K562 (cell line): ENCODE results near the gene ETV7. TPM values are rescaled to one million over a fixed set of nuclear protein-coding genes. Genes with fewer than 3 reads are reported as not detected.

ENCODE experiments used
- ATAC-seq: fragments of 200-7000 bp; cut with Tn5 transposase; 3 replicates; pipeline ENCODE4 v1.9.1; 2020; ENCODE audit warnings: moderate library complexity
- BruUV-seq: library from RNA; stranded (reverse); fragments of 400-500 nt; replicated peaks from 2 replicates; lab custom pipeline; 2021; lab: Mats Ljungman, UMichigan
- CTCF ChIA-PET: fragments of 300-600 bp; formaldehyde crosslinking; extraction: SDS; loops from one replicate; lab custom pipeline; 2021; ENCODE audit warnings: low intra/inter-chr PET ratio; lab: Yijun Ruan, JAX
- POLR2A ChIA-PET: fragments of 300-600, 350-650 bp; sonication (Branson Sonifier 250); formaldehyde crosslinking; extraction: SDS; loops from one replicate; lab custom pipeline; 2021; ENCODE audit warnings: antibody characterized with exemption, inconsistent platforms; lab: Yijun Ruan, JAX
- DNase-seq, 4 experiments: peaks; one replicate each; pipeline versions ENCODE4 v3.0.0 to v3.0.0-alpha.2; 2011 to 2018; ENCODE audit warnings: low spot score in 3 of 4, mixed read lengths in 3 of 4; ENCODE audit errors: extremely low read depth in 1 of 4
- FAIRE-seq: peaks from 2 replicates; lab custom pipeline; 2011; peaks lifted over from hg19 to GRCh38; lab: Jason Lieb, UNC
- H2AFZ ChIP-seq: 2 replicates; pipeline ENCODE4 v1.6.0; 2011; ENCODE audit warnings: low read depth, low read length, control low read depth, inconsistent platforms
- H3K27ac ChIP-seq: fragments of 200-600 bp; 3 replicates; pipeline ENCODE4 v1.8.0; 2011; ENCODE audit warnings: low read depth, mild to moderate bottlenecking, control low read depth, inconsistent platforms, low read length, moderate library complexity, mixed read lengths; ENCODE audit errors: extremely low read depth
- H3K27me3 ChIP-seq, 2 experiments: fragments of 300-600 bp in 1 of 2; 2 replicates in 1 of 2; 3 replicates in 1 of 2; pipeline versions ENCODE4 v1.6.0 to v1.8.0; 2011; ENCODE audit warnings: inconsistent platforms in 2 of 2, low read length in 2 of 2, mild to moderate bottlenecking in 1 of 2, mixed read lengths in 1 of 2, moderate library complexity in 1 of 2; ENCODE audit not compliant: control insufficient read depth in 2 of 2, insufficient read depth in 2 of 2
- H3K36me3 ChIP-seq: fragments of 300-600 bp; 3 replicates; pipeline ENCODE4 v1.8.0; 2011; ENCODE audit warnings: mild to moderate bottlenecking, low read length, inconsistent platforms; ENCODE audit not compliant: control insufficient read depth, insufficient read depth
- H3K4me1 ChIP-seq, 2 experiments: fragments of 200-600 bp in 1 of 2; replicated peaks in 1 of 2; 2 replicates in 1 of 2; 3 replicates in 1 of 2; pipeline versions ENCODE4 v1.5.1 to v1.8.0; 2011; ENCODE audit warnings: inconsistent platforms in 2 of 2, low read length in 2 of 2, mild to moderate bottlenecking in 1 of 2, mixed read lengths in 1 of 2, moderate library complexity in 1 of 2; ENCODE audit not compliant: control insufficient read depth in 2 of 2, insufficient read depth in 2 of 2
- H3K4me2 ChIP-seq: 2 replicates; pipeline ENCODE4 v1.6.1; 2011; ENCODE audit warnings: low read length, control low read depth, inconsistent platforms, mixed read lengths; ENCODE audit not compliant: insufficient read depth
- H3K4me3 ChIP-seq: fragments of 200-600 bp; sonication (generic), shearing (Covaris generic); 2 replicates; pipeline ENCODE4 v1.5.1; 2016; ENCODE audit warnings: control low read depth, inconsistent platforms
- H3K79me2 ChIP-seq: fragments of 200-600 bp; 3 replicates; pipeline ENCODE4 v1.8.0; 2011; ENCODE audit warnings: low read length, inconsistent platforms; ENCODE audit not compliant: control insufficient read depth, insufficient read depth
- H3K9ac ChIP-seq, 2 experiments: 2 replicates each; pipeline versions ENCODE4 v1.6.0 to v1.6.1; 2011; ENCODE audit warnings: low read depth in 2 of 2, low read length in 2 of 2, control low read depth in 1 of 2, inconsistent platforms in 1 of 2, mild to moderate bottlenecking in 1 of 2, mixed read lengths in 1 of 2; ENCODE audit not compliant: insufficient read depth in 1 of 2
- H3K9me1 ChIP-seq: one replicate; pipeline ENCODE4 v1.6.0; 2011; ENCODE audit warnings: inconsistent platforms, mild to moderate bottlenecking, low read length, moderate library complexity; ENCODE audit not compliant: control insufficient read depth, insufficient read depth
- H3K9me3 ChIP-seq: replicated peaks from 2 replicates; pipeline ENCODE4 v1.5.1; 2011; ENCODE audit warnings: low read depth, low read length, inconsistent platforms; ENCODE audit not compliant: control insufficient read depth, insufficient read depth
- H4K20me1 ChIP-seq: replicated peaks from 2 replicates; pipeline ENCODE4 v1.6.1; 2011; ENCODE audit warnings: low read length, inconsistent platforms, mixed read lengths; ENCODE audit not compliant: control insufficient read depth, insufficient read depth
- ATF7 ChIP-seq: fragments of 450-650 bp; IDR thresholded peaks from 2 replicates; pipeline ENCODE4 v1.7.1; 2014; ENCODE audit warnings: mild to moderate bottlenecking, moderate library complexity
- BCLAF1 ChIP-seq, 2 experiments: fragments of 450-650 bp in 1 of 2; IDR thresholded peaks; 2 replicates each; pipeline ENCODE4 v1.6.1; 2011 to 2017; ENCODE audit warnings: low read depth in 2 of 2, antibody characterized with exemption in 1 of 2, borderline replicate concordance in 1 of 2, low read length in 1 of 2, mild to moderate bottlenecking in 1 of 2, mixed read lengths in 1 of 2; ENCODE audit not compliant: control insufficient read depth in 1 of 2
- BRF2 ChIP-seq: IDR thresholded peaks from 3 replicates; pipeline ENCODE4 v1.6.1; 2011; ENCODE audit warnings: borderline replicate concordance, mild to moderate bottlenecking; ENCODE audit not compliant: insufficient read length, insufficient read depth
- CBX3 ChIP-seq, 2 experiments: IDR thresholded peaks; 1 replicate in 1 of 2; 2 replicates in 1 of 2; pipeline ENCODE4 v1.6.1; 2012; ENCODE audit warnings: inconsistent platforms in 2 of 2, low read length in 2 of 2, borderline replicate concordance in 1 of 2, control low read depth in 1 of 2
- CREBBP ChIP-seq: IDR thresholded peaks from one replicate; pipeline ENCODE4 v1.6.1; 2012; ENCODE audit warnings: low read depth, mild to moderate bottlenecking, control low read depth, inconsistent platforms, low read length
- ESRRA ChIP-seq: fragments of 450-650 bp; IDR thresholded peaks from 2 replicates; pipeline ENCODE4 v1.6.1; 2014; ENCODE audit warnings: low read depth, mild to moderate bottlenecking, moderate library complexity, borderline replicate concordance
- KDM2B ChIP-seq: fragments of 250-450 bp; sonication (Bioruptor Pico); IDR thresholded peaks from 2 replicates; pipeline ENCODE4 v1.8.0; 2021; ENCODE audit warnings: mild to moderate bottlenecking, moderate library complexity
- L3MBTL2 ChIP-seq: fragments of 450-650 bp; IDR thresholded peaks from 2 replicates; pipeline ENCODE4 v1.6.1; 2016; ENCODE audit warnings: mild to moderate bottlenecking, moderate library complexity
- MIER1 ChIP-seq: fragments of 450-650 bp; IDR thresholded peaks from 2 replicates; pipeline ENCODE4 v1.6.1; 2016; ENCODE audit warnings: antibody characterized with exemption, mild to moderate bottlenecking, low read depth
- RFX7 ChIP-seq: fragments of 250-450 bp; sonication (Bioruptor Pico); IDR thresholded peaks from 2 replicates; pipeline ENCODE4 v1.5.1; 2021; ENCODE audit warnings: mild to moderate bottlenecking
- YBX1 ChIP-seq: fragments of 450-650 bp; IDR thresholded peaks from 2 replicates; pipeline ENCODE4 v1.7.1; 2016; ENCODE audit warnings: mild to moderate bottlenecking
- ZBTB7A ChIP-seq: IDR thresholded peaks from 2 replicates; pipeline ENCODE4 v1.6.1; 2011; ENCODE audit warnings: low read depth, mild to moderate bottlenecking, low read length, moderate library complexity, borderline replicate concordance; ENCODE audit not compliant: control insufficient read depth
- ZNF445 ChIP-seq: fragments of 250-450 bp; sonication (Bioruptor Pico); IDR thresholded peaks from 2 replicates; pipeline ENCODE4 v1.4.0; 2020; ENCODE audit warnings: low read depth, mild to moderate bottlenecking, moderate library complexity
- ZNF511 ChIP-seq: sonication (generic); formaldehyde crosslinking; IDR thresholded peaks from 2 replicates; pipeline ENCODE4 v1.8.0; 2022; ENCODE audit warnings: mild to moderate bottlenecking, missing genetic modification reagents
- ZSCAN32 ChIP-seq: fragments of 450-650 bp; formaldehyde crosslinking; IDR thresholded peaks from 2 replicates; pipeline ENCODE4 v1.4.0; 2020; ENCODE audit warnings: mild to moderate bottlenecking, moderate library complexity
- WGBS: fragments of 100-300 bp; shearing (Covaris generic); methylation state at CpG from one replicate; pipeline ENCODE4 v1.1.6; 2016; ENCODE audit warnings: low coverage, mixed read lengths; ENCODE audit not compliant: insufficient coverage; ENCODE audit errors: missing lambda C conversion rate; 5-methylcytosine and 5-hydroxymethylcytosine counted together
- in situ Hi-C: fragments of 300-500 bp; cut with MboI; formaldehyde crosslinking; loops from 4 replicates; pipeline ENCODE4 v1.15.0; 2018; ENCODE audit warnings: inconsistent platforms, mixed read lengths
- intact Hi-C: fragments of 100-400 bp; cut with micrococcal nuclease; formaldehyde crosslinking; loops from 2 replicates; pipeline ENCODE4 v1.14.2; 2022
- polyA plus RNA-seq, 8 experiments: library from polyadenylated mRNA; depleted of rRNA in 4 of 8; stranded (reverse) in 5 of 8; unstranded in 3 of 8; fragments of >200 nt; fragmentation: Nextera tagmentation in 2 of 8; fragmentation: Illumina TruSeq in 1 of 8; extraction: Ambion mirVana in 2 of 8; extraction: Trizol in 1 of 8; gene quantifications; 2 replicates each; pipeline versions ENCODE4 v1.2.1 to v1.2.3, GENCODE V29; 2011 to 2014; ENCODE audit warnings: inconsistent platforms in 1 of 8, missing spikeins in 1 of 8
- total RNA-seq, 7 experiments: library from RNA; depleted of rRNA in 6 of 7; stranded (reverse); fragments of >200 nt in 6 of 7; fragmentation: Illumina TruSeq in 2 of 7; extraction: Trizol in 2 of 7; gene quantifications; 2 replicates each; pipeline versions ENCODE4 v1.2.1 to v1.2.3, GENCODE V29; 2011 to 2021; ENCODE audit warnings: low replicate concordance in 1 of 7

ETV7 gene
- total and polyA plus RNA-seq, 9 of the 15 experiments (the other 6 are each of a cell fraction or from before 2014, with no cell fraction given) = 0.07 to 0.22 (median 0.14) TPM; not detected in 3

GRCh38 chr6:36373368-36374019, 14.0 kb downstream of the ETV7 start:
- Histone ChIP-seq H2AFZ (no peak overlapping the region), H4K20me1 (no peaks in the 10 kb centered on the region), H3K4me1 (peaks cover 0 to 10% of the 10 kb centered on the region in 2 experiments; a peak in 1 of 5 replicates), H3K27me3 (peaks cover 46 to 76% of the 10 kb centered on the region in 2 experiments), H3K4me3 (no peak overlapping the region), H3K4me2 (no peak overlapping the region), H3K36me3 (no peaks in the 10 kb centered on the region), H3K27ac (no peak overlapping the region), H3K9ac (no peak overlapping the region), H3K9me1 (no peaks in the 10 kb centered on the region), H3K79me2 (no peaks in the 10 kb centered on the region), H3K9me3 (no peaks in the 10 kb centered on the region)
- intact Hi-C loops = no loop called here
- CTCF ChIA-PET = no interaction called here
- ATAC-seq (peak; percentile 39), DNase-seq (no peak), FAIRE-seq (no peak)
- in situ Hi-C loops = no loop called here
- WGBS = under 1% methylated on average over 12 of the region's 15 CpGs
- POLR2A ChIA-PET = interaction anchor here (0.8 to 1.7 kb wide), 2 partner anchors 9 to 15 kb away, joined by 3 to 7 read pairs; no protein-coding TSS in a partner anchor
- BruUV-seq = no TSS peak
- TF ChIP-seq L3MBTL2 = no peak
- TF ChIP-seq ATF7 = no peak
- no peak for TF ChIP-seq ZSCAN32 (CRISPR knock-in tag)
- TF ChIP-seq YBX1 = no peak
- TF ChIP-seq CBX3 (IDR thresholded peaks at IDR 0.05; ENCODE audit: borderline replicate concordance in 1 of 2, low read length in 2 of 2) = no peak
- no peak for TF ChIP-seq MIER1
- TF ChIP-seq ESRRA = no peak
- TF ChIP-seq KDM2B = no peak
- no peak for TF ChIP-seq ZBTB7A
- TF ChIP-seq ZNF445 (CRISPR knock-in tag) = no peak
- no peak for TF ChIP-seq RFX7 (CRISPR knock-in tag)
- TF ChIP-seq ZNF511 (CRISPR knock-in tag) = no peak
- TF ChIP-seq BRF2 = no peak
- TF ChIP-seq BCLAF1 (IDR thresholded peaks at IDR 0.05; ENCODE audit: borderline replicate concordance in 1 of 2, control insufficient read depth in 1 of 2, low read depth in 2 of 2, low read length in 1 of 2) = no peak
- no peak for TF ChIP-seq CREBBP
